HepG2 (cell line): ENCODE measurements around the gene PRR14. TPM values are rescaled to one million over a fixed set of nuclear protein-coding genes. Genes with fewer than 3 reads are reported as not detected.

Experiments
- AHR ChIP-seq: IDR thresholded peaks from 2 replicates; pipeline ENCODE4 v1.6.1; 2018; ENCODE audit warnings: missing genetic modification reagents, missing compliant biosample characterization
- ARHGAP35 ChIP-seq: sonication (generic); formaldehyde crosslinking; IDR thresholded peaks from 2 replicates; pipeline ENCODE4 v1.9.0; 2022; ENCODE audit warnings: mild to moderate bottlenecking, inconsistent platforms, moderate library complexity, missing genetic modification reagents, borderline replicate concordance
- ATAD3A ChIP-seq: sonication (generic); formaldehyde crosslinking; IDR thresholded peaks from 2 replicates; pipeline ENCODE4 v1.4.0; 2020; ENCODE audit warnings: missing genetic modification reagents
- FOXO1 ChIP-seq: sonication (generic); formaldehyde crosslinking; IDR thresholded peaks from 2 replicates; pipeline ENCODE4 v1.4.0; 2020; ENCODE audit warnings: missing genetic modification reagents
- HDAC1 ChIP-seq: sonication (generic); formaldehyde crosslinking; IDR thresholded peaks from 2 replicates; pipeline ENCODE4 v1.5.1; 2020; ENCODE audit warnings: mild to moderate bottlenecking, missing genetic modification reagents
- MEIS2 ChIP-seq: sonication (generic); formaldehyde crosslinking; IDR thresholded peaks from 2 replicates; pipeline ENCODE4 v1.9.0; 2021; ENCODE audit warnings: mild to moderate bottlenecking, missing genetic modification reagents
- MYNN ChIP-seq: sonication (generic); formaldehyde crosslinking; IDR thresholded peaks from 2 replicates; pipeline ENCODE4 v1.4.0; 2020; ENCODE audit warnings: mild to moderate bottlenecking, low read depth, missing genetic modification reagents
- NR2C2 ChIP-seq: sonication (generic); formaldehyde crosslinking; IDR thresholded peaks from 2 replicates; pipeline ENCODE4 v1.4.0; 2020; ENCODE audit warnings: missing genetic modification reagents, mild to moderate bottlenecking, moderate library complexity, borderline replicate concordance
- NR2F1 ChIP-seq, 2 experiments: fragments of 450-650 bp in 1 of 2; formaldehyde crosslinking in 1 of 2; IDR thresholded peaks; 2 replicates each; pipeline versions ENCODE4 v1.5.0 to v1.6.1; 2016 to 2020; ENCODE audit warnings: mild to moderate bottlenecking in 1 of 2, missing compliant biosample characterization in 1 of 2, missing genetic modification reagents in 1 of 2, moderate library complexity in 1 of 2
- PCBP1 ChIP-seq: fragments of 200-400 bp; formaldehyde crosslinking; IDR thresholded peaks from 2 replicates; pipeline ENCODE4 v1.6.1; 2017; ENCODE audit warnings: mild to moderate bottlenecking, low read depth, low read length, borderline replicate concordance
- RBM22 ChIP-seq: fragments of 200-400 bp; formaldehyde crosslinking; optimal IDR thresholded peaks from 2 replicates; pipeline ENCODE3; 2017; ENCODE audit warnings: mild to moderate bottlenecking, low read length, moderate library complexity
- SPEN ChIP-seq: sonication (generic); formaldehyde crosslinking; IDR thresholded peaks from 2 replicates; pipeline ENCODE4 v1.5.1; 2020; ENCODE audit warnings: low read depth, mild to moderate bottlenecking, missing genetic modification reagents
- ZFAT ChIP-seq: sonication (generic); formaldehyde crosslinking; conservative IDR thresholded peaks from 2 replicates; pipeline ENCODE4 v1.8.1; 2023; ENCODE audit warnings: missing genetic modification reagents, inconsistent platforms
- ZNF232 ChIP-seq: sonication (generic); formaldehyde crosslinking; IDR thresholded peaks from 2 replicates; pipeline ENCODE4 v1.4.0; 2020; ENCODE audit warnings: missing genetic modification reagents, borderline replicate concordance
- ZNF274 ChIP-seq: sonication (generic); formaldehyde crosslinking; IDR thresholded peaks from 2 replicates; pipeline ENCODE4 v1.5.1; 2020; ENCODE audit warnings: mild to moderate bottlenecking, missing genetic modification reagents
- ZNF557 ChIP-seq: sonication (generic); formaldehyde crosslinking; IDR thresholded peaks from 2 replicates; pipeline ENCODE4 v1.4.0; 2020; ENCODE audit warnings: missing genetic modification reagents
- ZNF883 ChIP-seq: sonication (generic); formaldehyde crosslinking; IDR thresholded peaks from 2 replicates; pipeline ENCODE4 v1.5.1; 2020; ENCODE audit warnings: mild to moderate bottlenecking, missing genetic modification reagents; ENCODE audit errors: not compliant biosample characterization
- polyA plus RNA-seq, 8 experiments: library from polyadenylated mRNA; depleted of rRNA in 3 of 8; stranded (reverse) in 7 of 8; unstranded in 1 of 8; fragments of >200 nt; fragmentation: Illumina TruSeq in 4 of 8; extraction: Trizol in 4 of 8; gene quantifications; 2 replicates each; pipeline versions ENCODE4 v1.2.1 to v1.2.3, GENCODE V29; 2011 to 2016; ENCODE audit warnings: low read depth in 4 of 8, missing spikeins in 1 of 8, mixed read lengths in 1 of 8; ENCODE audit not compliant: insufficient read depth in 1 of 8
- total RNA-seq, 5 experiments: library from RNA; depleted of rRNA; stranded (reverse); fragments of >200 nt; fragmentation: Illumina TruSeq; extraction: Trizol; gene quantifications; 2 replicates each; pipeline ENCODE4 v1.2.3, GENCODE V29; 2016; ENCODE audit warnings: low read depth in 1 of 5
- TF ChIP-seq, protein P1 (sequence below): sonication (generic); formaldehyde crosslinking; IDR thresholded peaks from 2 replicates; pipeline ENCODE4 v1.5.0; 2020; ENCODE audit warnings: mild to moderate bottlenecking, missing genetic modification reagents
- TF ChIP-seq, protein P2 (sequence below): sonication (generic); formaldehyde crosslinking; IDR thresholded peaks from 2 replicates; pipeline ENCODE4 v1.5.0; 2020; ENCODE audit warnings: missing genetic modification reagents, mild to moderate bottlenecking, borderline replicate concordance
- TF ChIP-seq, protein P3 (sequence below): sonication (generic); formaldehyde crosslinking; IDR thresholded peaks from 2 replicates; pipeline ENCODE4 v1.4.0; 2020; ENCODE audit warnings: missing genetic modification reagents
- TF ChIP-seq, protein P4 (sequence below): sonication (generic); formaldehyde crosslinking; conservative IDR thresholded peaks from 2 replicates; pipeline ENCODE4 v1.4.0; 2020; ENCODE audit warnings: missing genetic modification reagents
- TF ChIP-seq, protein P5 (sequence below): IDR thresholded peaks from 2 replicates; pipeline ENCODE4 v1.6.1; 2016

PRR14 gene
- total and polyA plus RNA-seq, 2 of the 13 experiments (the other 11 are each of a cell fraction or from before 2014, with no cell fraction given): 8.4 to 11.0 TPM

DNA sequence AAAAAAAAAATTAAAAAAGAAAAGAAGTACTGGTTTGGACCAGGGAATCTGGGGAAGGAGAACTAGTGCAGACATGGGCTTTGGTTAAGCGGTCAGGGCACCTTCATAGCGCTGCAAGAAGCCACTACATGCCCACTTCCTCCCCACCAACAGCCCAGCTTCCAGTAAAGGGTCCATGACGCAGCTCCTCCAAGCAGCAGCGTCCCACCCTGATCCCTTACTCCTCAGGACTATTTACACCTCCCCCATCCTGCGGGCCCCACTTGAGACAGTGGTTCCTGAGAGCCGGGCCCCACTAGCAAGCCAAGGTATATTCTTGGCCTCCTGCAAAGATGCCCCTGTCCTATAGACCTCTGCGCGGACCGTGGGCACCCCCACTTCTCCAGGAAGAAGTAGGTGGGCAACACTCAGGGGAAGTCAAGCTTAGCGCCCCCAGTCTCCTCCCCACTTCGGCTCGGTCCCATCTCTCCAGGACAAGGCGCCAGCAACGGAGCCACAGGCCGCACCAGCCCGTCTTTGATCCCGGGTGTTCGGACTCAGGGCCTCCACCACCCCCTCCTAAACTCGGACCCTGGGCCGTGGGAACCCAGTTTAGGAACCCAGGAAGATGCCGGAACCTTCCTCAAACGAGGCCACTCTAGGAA is 913 bp upstream of the PRR14 start (continued):
- TF ChIP-seq, protein P1, sequence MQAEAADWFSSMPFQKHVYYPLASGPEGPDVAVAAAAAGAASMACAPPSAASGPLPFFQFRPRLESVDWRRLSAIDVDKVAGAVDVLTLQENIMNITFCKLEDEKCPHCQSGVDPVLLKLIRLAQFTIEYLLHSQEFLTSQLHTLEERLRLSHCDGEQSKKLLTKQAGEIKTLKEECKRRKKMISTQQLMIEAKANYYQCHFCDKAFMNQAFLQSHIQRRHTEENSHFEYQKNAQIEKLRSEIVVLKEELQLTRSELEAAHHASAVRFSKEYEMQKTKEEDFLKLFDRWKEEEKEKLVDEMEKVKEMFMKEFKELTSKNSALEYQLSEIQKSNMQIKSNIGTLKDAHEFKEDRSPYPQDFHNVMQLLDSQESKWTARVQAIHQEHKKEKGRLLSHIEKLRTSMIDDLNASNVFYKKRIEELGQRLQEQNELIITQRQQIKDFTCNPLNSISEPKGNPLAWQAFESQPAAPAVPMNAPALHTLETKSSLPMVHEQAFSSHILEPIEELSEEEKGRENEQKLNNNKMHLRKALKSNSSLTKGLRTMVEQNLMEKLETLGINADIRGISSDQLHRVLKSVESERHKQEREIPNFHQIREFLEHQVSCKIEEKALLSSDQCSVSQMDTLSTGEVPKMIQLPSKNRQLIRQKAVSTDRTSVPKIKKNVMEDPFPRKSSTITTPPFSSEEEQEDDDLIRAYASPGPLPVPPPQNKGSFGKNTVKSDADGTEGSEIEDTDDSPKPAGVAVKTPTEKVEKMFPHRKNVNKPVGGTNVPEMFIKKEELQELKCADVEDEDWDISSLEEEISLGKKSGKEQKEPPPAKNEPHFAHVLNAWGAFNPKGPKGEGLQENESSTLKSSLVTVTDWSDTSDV (CRISPR knock-in tag): 0 out of 2 replicates have a peak, but pooled peaks have one; percentile 26
- TF ChIP-seq ARHGAP35 (CRISPR knock-in tag): peak; percentile 52; the same call in 1 of the 2 replicates
- no peak for TF ChIP-seq MEIS2
- TF ChIP-seq PCBP1: no peak
- TF ChIP-seq MYNN: no peak
- no peak for TF ChIP-seq NR2F1 (CRISPR knock-in tag; IDR thresholded peaks at IDR 0.05)
- TF ChIP-seq, protein P2, sequence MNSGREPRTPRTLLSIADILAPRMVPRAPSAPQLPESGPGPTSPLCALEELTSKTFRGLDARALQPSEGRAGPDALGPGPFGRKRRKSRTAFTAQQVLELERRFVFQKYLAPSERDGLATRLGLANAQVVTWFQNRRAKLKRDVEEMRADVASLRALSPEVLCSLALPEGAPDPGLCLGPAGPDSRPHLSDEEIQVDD (CRISPR knock-in tag): no peak
- no peak for TF ChIP-seq RBM22
- 0 out of 2 replicates have a peak, but pooled peaks have one; percentile 17 for TF ChIP-seq ZNF557 (CRISPR knock-in tag)
- 0 out of 2 replicates have a peak, but pooled peaks have one; percentile 0 for TF ChIP-seq ZNF232
- TF ChIP-seq NR2C2 (CRISPR knock-in tag): no peak
- peak; percentile 1; the same call in 1 of the 2 replicates for TF ChIP-seq SPEN (CRISPR knock-in tag)
- TF ChIP-seq, protein P3, sequence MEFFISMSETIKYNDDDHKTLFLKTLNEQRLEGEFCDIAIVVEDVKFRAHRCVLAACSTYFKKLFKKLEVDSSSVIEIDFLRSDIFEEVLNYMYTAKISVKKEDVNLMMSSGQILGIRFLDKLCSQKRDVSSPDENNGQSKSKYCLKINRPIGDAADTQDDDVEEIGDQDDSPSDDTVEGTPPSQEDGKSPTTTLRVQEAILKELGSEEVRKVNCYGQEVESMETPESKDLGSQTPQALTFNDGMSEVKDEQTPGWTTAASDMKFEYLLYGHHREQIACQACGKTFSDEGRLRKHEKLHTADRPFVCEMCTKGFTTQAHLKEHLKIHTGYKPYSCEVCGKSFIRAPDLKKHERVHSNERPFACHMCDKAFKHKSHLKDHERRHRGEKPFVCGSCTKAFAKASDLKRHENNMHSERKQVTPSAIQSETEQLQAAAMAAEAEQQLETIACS: no peak
- TF ChIP-seq, protein P4, sequence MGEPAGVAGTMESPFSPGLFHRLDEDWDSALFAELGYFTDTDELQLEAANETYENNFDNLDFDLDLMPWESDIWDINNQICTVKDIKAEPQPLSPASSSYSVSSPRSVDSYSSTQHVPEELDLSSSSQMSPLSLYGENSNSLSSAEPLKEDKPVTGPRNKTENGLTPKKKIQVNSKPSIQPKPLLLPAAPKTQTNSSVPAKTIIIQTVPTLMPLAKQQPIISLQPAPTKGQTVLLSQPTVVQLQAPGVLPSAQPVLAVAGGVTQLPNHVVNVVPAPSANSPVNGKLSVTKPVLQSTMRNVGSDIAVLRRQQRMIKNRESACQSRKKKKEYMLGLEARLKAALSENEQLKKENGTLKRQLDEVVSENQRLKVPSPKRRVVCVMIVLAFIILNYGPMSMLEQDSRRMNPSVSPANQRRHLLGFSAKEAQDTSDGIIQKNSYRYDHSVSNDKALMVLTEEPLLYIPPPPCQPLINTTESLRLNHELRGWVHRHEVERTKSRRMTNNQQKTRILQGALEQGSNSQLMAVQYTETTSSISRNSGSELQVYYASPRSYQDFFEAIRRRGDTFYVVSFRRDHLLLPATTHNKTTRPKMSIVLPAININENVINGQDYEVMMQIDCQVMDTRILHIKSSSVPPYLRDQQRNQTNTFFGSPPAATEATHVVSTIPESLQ (CRISPR knock-in tag): no peak
- TF ChIP-seq ZFAT (CRISPR knock-in tag): no peak
- peak; percentile 58 for TF ChIP-seq ZNF883 (CRISPR knock-in tag)
- no peak; the same call in 1 of the 2 replicates for TF ChIP-seq ATAD3A (CRISPR knock-in tag)
- 0 out of 2 replicates have a peak, but pooled peaks have one; percentile 21 for TF ChIP-seq AHR (CRISPR knock-in tag)
- TF ChIP-seq FOXO1 (CRISPR knock-in tag): no peak
- no peak for TF ChIP-seq HDAC1 (CRISPR knock-in tag)
- TF ChIP-seq, protein P5, sequence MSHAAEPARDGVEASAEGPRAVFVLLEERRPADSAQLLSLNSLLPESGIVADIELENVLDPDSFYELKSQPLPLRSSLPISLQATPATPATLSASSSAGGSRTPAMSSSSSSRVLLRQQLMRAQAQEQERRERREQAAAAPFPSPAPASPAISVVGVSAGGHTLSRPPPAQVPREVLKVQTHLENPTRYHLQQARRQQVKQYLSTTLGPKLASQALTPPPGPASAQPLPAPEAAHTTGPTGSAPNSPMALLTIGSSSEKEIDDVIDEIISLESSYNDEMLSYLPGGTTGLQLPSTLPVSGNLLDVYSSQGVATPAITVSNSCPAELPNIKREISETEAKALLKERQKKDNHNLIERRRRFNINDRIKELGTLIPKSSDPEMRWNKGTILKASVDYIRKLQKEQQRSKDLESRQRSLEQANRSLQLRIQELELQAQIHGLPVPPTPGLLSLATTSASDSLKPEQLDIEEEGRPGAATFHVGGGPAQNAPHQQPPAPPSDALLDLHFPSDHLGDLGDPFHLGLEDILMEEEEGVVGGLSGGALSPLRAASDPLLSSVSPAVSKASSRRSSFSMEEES: 0 out of 2 replicates have a peak, but pooled peaks have one; percentile 3
- 0 out of 2 replicates have a peak, but pooled peaks have one; percentile 57 for TF ChIP-seq ZNF274
